Esophagus squamous epithelium (tissue), 4 donors: ENCODE data around the gene DYRK1B.

Source experiments
- CTCF ChIP-seq, 6 experiments: fragments of 450-650 bp in 4 of 6; fragments of 200-600 bp in 2 of 6; sonication (generic) in 2 of 6; IDR thresholded peaks; one replicate each; pipeline ENCODE4 v1.5.1; 2016 to 2019; ENCODE audit warnings: antibody characterized with exemption in 6 of 6, mild to moderate bottlenecking in 4 of 6, moderate library complexity in 4 of 6
- POLR2A ChIP-seq, 4 donors: fragments of 450-650 bp; IDR thresholded peaks; one replicate each; pipeline ENCODE4 v1.6.1; 2017; ENCODE audit warnings: antibody characterized with exemption in 4 of 4, mild to moderate bottlenecking in 4 of 4, moderate library complexity in 3 of 4

GRCh38 chr19:39871886-39872866 lies 38.2 kb upstream of the DYRK1B start:
- TF ChIP-seq POLR2A (IDR thresholded peaks at IDR 0.05): no peak
- TF ChIP-seq CTCF (IDR thresholded peaks at IDR 0.05): no peak
